Activated T-cell treated with anti-CD3 and anti-CD28 coated beads for 24 hours (primary cell): ENCODE results near the gene PDGFRB.

Source experiments
- DNase-seq: peaks from one replicate; pipeline ENCODE4 v3.0.0-alpha.2; 2020; ENCODE audit warnings: low read depth

Gene PDGFRB

DNA sequence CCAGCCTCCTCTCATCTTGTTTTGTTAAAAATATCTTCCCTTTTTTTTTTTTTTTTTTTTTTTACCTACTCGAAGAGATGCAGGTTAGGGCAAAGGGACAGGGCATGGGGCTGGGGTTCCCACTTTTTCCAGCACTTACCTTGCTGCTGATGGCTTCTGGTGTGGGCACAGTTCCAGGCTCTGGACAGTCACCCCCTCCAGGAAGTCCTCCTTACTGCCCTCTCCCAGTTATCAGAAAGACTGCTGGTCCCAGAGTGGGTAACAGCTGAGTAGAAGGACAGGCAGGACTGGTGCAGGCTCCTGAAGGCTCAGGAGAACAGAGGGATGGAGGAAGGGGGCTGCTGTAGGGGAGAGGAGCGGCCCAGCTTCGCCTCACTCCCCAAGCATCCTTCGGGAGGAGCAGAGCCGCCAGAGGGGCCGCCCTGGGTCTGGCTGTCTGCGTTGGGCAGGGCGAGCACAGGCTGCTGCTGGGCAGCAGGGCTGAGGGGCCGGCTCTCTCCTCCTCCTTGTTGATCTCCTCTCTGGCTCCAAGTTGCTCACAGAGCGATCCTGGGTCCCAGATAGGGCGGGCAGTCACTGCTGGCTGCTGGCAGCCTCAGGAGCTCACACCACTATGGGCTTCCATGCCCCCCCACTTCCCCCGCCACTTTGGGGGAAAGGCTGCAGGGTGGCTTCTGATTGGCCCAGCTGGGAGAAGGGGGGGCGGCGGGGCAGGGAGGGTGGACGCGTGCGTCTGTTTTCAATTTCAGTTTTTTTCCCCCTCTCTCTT, at the start of gene PDGFRB:
Gene PDGFRB (minus strand): TSS at position 588 of the 769 bp plus-strand sequence. CDS start 18,798 bp downstream, outside the sequence.
- DNase-seq, result peak; percentile 14

DNA sequence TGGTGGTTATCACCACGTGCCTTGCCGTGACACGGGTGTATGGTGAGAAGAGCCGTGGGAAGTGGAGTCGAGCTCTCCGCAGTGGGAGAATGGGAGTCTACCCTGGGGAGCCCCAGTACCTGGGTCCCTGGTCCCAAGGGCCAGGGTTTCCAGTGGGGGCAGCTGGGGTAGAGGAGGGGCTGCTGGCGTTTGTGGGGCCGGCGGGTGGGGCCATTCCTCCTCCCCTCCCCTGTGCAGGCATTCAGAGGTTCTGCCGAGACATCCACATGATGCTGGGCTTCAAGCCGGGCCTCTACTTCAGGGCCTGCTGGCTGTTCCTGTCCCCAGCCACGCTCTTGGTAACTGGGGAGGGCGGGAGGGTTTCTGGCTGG, 48.9 kb upstream of the PDGFRB start:
- DNase-seq, result no peak

DNA sequence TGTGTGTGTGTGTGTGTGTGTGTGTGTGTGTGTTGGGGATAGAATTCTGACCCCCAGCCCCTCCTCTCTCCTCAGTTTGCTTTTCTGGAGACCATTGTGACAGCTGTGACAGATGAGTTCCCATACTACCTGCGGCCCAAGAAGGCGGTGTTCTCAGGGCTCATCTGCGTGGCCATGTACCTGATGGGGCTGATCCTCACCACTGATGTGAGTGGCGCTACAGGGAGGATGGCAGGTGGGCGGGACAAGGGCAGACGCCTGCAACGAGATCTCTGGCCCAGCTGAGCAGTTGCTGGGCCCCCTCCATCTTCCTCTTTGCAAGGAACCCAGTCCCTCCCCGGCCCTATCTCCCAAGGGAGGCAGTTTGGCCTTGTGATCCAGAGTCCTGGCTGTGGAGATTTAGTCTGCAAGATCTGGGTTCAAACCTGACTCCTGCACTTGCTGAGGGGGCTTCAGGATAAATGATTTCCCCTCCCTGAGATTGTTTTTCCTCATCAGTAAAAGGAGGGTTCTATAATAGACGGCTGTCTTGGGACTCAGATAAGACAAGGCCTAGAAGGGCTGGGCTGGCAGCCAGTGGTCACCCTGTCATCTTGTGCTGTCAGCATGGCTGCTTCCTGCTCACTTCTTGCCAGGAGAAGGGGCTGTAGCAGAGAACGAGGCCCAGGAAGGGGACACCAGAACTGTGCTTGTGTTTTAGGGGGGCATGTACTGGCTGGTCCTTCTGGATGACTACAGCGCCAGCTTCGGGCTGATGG, 48.4 kb upstream of the PDGFRB start:
- DNase-seq, result no peak

DNA sequence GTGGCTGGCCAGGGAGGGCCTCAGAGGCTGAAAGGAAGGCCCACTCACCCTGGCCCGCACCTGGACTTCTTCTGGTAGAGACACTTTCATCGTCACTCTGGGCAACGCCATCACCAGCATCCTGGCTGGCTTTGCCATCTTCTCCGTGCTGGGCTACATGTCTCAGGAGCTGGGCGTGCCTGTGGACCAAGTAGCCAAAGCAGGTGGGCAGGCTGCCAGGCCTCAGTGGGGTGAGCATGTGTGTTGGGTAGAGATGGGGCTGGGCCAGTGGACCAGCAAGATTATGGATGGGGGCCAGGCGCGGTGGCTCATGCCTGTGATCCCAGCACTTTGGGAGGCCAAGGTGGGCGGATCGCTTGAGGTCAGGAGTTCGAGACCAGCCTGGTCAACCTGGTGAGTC, 46.9 kb upstream of the PDGFRB start:
- DNase-seq, result no peak

DNA sequence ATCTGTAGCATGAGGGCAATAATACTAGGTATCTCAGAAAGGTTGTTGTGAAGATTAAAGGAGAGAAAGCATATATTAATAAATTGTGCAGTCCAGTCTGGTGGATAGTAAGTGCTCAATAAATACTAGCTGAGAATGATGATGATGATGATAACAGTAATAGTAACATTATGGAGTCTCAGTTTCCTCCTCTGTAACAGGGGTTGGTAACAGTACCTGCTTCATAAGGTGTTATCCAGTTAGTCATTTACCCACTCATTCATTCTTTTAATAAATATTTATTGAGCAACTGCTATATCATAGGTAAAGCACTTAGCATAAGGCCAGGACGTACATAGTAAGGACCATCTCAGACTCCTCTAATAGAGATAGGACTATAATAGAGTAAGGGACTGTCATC, 41.8 kb upstream of the PDGFRB start:
- no peak for DNase-seq

DNA sequence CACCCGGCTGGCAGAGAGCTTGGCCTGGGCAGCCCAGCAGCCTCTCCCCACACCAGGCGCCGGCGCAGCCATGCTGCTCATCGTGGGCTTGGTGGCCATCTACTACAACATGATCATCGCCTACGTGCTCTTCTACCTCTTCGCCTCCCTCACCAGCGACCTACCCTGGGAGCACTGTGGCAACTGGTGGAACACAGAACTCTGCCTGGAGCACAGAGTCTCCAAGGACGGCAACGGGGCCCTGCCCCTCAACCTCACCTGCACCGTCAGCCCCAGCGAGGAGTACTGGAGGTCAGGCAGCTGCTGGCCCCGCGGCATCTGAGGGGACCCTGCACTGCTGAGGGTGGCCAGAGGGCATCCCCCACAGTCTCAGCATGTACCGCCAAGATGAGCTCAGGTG, 41.3 kb upstream of the PDGFRB start:
- DNase-seq, result no peak

DNA sequence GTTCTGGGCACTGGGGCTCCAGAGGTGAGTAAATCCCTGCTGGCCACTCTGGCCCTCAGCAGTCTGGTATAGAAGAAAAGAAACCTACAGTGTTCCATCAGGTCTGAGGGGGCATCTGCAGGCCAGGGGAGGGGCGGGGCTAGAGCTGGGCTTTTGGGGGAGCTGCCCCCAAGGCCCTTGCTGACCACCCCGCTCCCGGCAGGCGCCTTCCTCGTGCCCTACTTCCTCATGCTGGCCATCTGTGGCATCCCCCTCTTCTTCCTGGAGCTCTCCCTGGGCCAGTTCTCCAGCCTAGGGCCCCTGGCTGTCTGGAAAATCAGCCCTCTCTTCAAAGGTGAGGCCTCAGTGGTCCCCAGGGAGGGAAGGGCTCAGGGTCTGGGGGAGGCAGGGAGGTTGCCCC, 40.9 kb upstream of the PDGFRB start:
- DNase-seq, result no peak

DNA sequence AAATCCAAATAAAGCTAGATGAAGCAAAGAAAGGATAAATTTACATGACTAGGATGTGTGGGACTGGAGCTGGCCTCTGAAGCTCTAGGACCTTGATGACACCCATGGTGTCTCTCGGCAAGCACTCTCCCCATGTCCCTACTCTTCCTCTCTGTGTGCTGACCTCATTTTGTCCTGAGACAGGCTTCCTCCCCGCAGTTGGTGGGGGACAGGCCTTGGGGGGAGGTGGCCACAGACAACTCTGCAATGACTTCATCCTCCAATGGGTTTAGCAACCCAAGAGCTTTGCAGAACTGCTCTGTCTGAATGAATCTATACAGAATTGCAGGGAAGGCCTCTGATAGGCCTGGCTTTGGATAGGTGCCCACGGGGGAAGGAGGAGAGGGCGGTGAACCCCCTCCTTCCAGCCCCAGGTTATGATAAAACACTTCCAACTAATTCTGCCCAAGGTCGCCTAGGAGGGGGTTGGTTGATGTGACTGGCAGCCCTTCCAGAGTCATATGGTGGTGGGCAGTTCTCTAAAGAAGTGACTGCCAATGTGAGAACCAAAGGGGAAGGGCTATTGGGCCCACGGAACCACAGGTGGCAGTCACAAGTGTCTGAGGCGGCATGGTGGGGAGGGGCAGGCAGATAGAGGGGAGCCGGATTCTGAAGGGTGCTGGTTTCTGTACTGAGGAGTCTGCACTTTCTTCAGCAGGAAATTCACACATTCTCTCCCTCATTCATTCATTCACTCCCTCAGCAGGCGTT, 40.3 kb upstream of the PDGFRB start:
- DNase-seq, result no peak

DNA sequence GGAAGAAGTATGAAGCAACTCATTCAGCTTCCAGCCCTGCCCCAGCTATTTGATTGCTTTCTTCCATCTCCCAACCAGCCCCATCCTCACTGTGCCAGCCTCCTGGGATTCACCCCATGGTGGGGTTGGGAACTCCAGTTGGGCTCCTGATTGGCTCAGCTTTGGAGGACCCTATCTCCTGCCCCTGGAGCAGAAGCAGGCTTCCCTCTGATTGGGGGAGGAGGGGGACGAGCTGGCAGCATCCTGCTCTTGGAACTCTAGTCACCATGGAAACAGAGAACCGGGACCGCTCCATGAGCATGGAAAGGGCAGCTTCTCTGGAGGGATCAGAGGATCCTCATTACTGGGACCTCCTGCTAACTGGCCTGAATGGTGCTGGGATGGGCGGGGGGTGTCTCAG, 36.8 kb upstream of the PDGFRB start:
- no peak for DNase-seq

DNA sequence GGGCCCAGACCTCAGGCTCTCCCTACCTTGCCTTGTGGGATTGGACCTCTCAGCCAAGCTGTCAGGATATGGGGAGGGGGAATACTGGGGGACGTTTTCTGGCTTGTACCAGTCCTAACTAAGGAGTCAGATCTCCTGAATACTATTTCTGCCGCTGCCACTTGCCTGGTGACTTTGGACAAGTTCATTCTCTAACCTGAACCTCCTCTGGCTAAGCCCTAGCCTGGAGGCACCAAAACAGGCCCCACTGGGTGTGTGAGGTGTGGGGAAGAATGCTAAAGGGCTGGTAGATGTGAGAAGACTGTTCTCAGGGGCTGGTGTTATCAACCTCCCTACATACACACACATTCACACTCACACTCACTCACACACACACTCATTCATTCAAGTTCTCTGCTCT, 35.3 kb upstream of the PDGFRB start:
- DNase-seq, result no peak

DNA sequence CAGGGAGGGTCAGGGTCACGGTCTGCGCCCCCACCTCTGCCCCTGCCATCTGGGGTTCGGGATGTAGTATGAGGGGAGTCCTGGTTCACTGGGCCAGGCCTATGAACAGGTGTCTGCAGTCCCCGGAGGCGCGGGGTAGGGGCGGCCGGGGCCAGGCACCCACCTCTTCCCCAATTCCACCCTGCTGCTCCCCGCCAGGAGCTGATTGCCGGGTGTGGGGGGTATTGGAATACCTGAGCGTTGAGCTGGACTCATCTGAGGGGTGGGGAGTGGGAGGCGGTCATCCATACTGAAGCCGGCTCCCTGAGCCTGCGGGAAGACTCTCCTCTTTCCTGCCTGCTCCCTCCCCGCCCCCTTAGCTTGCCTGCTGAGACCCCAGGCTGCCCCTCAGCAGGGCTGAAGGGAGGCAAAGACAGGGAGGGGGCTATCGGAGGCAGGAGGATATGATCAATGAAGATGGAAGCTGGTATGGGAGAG, 34.9 kb upstream of the PDGFRB start:
- DNase-seq, result no peak

DNA sequence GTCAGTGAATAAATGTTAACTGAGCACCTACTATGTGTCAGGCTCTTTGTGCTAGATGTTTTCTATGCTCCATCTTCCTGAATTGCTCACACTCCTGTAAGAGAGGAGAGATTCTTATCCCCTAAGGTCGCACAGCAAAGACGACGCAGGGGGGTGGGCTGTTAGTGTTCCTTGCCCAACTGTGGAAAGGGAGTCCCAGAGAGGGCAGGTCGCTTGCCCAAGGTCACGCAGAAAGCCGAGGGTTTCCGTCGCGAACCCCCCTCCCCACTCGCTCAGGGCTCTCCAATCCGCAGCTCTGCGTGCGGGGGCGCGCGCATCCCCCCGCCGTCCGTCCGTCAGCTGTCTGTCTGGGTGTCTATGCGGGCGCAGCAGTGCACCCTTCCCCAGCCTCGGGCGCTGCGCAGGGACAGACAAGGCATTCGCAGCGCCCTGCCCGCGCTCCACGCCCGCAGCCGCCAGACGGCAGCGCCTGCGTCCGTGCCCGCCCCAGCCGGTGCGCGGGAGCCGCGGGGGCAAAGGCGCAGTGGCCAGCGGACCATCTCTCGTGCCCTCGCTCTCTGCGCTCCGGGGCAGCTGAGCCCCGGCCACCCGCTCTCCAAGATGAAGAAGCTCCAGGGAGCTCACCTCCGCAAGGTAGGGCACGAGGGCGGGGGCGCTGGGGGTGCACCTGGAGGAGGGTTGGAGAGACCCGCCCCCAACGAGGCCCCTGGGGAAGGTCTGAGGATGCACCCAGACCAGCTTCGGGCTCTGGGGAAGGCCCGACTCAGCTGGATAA, 34.3 kb upstream of the PDGFRB start, which contains the start of gene SLC6A7:
Gene SLC6A7 (plus strand): TSS at position 335 of the 775 bp plus-strand sequence. CDS start 266 bp downstream, at position 601.
- no peak for DNase-seq

DNA sequence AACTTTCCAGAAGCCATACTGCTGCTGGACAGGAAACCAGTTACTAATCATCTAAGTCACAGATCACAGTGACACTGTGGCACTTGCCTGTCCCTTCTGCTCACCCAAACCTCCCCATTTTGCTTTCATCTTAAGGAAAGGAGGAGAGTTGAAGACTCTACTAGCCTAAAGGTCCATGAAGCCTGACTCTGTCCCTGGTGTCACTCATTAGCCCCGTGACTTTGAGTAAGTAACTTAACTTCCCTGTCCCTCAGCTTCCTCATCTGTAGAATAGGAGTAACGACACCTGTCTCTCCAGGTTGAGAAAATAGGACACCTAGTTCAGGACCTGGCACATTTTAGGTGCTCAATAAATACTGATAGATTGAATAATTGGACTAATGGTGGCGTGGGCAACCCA, 33.7 kb upstream of the PDGFRB start:
- no peak for DNase-seq

DNA sequence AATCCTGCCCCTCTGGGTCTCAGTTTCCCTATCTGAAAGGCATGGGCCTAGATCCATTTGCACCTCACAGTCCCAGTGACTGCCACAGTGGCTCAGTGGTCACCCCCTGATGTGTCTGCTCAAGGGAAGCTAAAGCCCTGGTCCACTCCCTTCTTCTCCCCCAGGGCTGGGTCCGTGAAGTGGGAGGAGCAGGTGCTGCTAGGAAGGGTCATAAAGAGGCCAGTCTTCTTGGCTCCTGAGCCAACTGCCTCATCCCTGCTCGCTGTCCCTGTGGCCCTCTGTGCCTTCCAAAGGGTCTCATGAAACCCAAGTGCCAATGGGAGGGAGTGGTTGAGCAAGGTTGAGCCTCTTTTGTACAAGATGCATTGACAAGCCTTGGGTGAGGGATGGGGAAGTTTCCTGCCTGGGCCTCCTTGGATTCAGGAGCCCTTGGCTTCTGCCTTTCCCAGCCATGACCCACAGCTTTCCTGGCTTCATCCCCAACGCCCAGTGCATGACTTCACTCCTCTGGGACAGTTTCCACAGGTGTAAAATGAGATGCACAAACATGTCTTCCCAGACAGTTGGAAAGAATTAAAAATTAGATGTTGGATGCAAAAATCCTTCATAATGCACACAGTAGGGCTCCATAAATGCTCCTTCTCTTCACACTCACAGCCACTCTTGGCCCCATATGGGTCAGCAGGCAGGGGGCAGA, 32.6 kb upstream of the PDGFRB start:
- no peak for DNase-seq

DNA sequence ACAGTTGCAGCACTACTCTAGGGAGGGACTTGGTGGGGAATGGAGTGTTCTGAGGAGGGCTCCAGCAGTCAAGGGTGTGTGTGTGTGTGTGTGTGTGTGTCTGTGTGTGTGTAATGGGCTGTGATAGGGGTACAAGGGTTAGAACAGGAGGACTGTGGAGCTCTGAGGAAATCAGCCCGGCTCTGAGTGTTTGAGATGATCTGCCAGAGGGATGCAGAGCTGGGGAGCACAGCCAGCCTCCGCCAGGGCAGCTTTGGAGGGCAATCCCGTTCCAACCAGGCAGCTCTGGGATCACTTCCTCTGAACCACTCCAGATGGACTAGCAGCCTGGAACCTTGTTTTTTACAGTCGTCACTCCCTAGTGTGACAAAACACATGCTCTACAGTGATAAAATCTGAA, 31.3 kb upstream of the PDGFRB start:
- DNase-seq, result no peak

DNA sequence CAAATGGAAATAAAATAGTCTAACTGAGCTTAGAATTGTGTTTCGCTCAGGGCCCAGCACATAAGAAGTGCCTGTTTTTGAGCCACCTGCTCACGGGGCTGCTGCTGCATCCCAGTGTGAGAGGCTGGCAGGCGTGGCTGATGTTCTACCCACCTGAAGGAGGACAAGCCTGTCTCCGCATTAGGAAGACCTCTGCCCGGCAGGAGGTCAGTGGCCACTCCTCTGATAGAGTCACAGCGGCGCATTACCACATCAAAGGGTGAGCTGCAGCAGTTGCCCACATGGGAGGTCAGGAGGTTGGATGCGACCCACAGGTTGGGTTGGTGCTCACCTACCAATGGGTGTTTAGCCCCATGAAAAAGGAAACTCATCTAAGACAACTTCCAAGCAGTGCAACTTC, 30.5 kb upstream of the PDGFRB start:
- no peak for DNase-seq

DNA sequence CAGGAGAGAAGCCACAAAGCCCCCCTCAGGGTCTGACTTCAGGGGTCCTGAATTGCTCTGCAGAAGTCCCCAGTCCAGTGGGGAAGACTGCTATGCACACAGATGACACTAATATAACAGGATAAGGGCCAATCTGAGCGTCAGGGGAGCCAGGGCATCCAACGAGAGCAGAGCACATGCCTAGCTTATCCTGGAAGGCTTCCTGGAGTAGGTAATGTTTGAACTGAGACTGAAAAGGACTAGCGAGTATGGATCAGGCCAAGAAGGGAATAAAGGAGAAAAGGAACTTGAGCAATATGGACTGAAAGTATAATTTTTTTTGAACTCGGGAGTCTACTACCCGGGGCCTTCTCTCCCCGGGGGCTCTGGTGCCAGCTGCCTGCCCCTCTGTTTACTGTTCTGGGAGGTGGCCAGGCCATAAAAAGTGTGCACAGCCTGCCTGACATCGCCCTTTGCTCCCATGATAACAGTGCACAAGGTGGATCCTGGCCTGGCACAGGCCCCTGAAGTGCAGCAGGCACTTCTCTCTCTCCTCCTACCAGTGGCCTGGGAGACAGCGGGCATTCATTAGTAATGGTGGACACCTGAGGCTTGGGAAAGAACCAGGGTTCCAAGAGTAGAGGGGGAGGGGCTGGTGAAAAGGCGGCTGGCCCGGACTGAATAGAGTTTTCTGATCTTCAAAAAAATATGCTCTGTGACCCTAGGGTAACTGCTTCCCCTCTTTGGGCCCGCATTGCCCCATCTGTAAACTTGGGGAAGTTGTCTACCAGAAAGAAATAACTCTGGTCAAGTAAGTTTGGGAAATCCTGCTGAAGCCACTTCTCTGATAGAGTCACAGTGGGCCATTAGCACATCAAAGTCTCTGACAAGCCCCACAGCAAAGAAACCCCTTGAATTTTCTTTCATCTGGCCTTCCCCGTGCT, 29.6 kb upstream of the PDGFRB start:
- DNase-seq, result no peak

DNA sequence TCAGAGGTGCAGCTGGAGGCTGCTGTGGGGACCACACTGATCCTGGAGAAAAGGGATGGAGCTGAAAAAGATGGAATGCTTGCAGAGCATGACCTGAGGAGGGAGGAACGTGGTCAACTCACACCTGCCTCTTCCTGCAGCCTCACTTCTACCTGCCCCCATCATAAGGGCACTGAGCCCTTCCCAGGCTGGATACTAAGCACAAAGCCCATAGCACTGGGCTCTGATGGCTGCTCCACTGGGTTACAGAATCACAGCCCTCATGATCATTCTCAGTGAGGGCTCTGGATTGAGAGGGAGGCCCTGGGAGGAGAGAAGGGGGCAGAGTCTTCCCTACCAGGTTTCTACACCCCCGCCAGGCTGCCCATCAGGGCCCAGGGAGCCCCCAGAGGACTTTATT, 28.4 kb upstream of the PDGFRB start:
- DNase-seq, result no peak

DNA sequence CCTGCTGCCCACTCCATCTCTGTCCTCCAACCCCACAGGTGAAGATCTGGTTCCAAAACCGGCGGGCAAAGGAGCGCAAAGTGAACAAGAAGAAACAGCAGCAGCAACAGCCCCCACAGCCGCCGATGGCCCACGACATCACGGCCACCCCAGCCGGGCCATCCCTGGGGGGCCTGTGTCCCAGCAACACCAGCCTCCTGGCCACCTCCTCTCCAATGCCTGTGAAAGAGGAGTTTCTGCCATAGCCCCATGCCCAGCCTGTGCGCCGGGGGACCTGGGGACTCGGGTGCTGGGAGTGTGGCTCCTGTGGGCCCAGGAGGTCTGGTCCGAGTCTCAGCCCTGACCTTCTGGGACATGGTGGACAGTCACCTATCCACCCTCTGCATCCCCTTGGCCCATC, 27.8 kb upstream of the PDGFRB start:
- no peak for DNase-seq

DNA sequence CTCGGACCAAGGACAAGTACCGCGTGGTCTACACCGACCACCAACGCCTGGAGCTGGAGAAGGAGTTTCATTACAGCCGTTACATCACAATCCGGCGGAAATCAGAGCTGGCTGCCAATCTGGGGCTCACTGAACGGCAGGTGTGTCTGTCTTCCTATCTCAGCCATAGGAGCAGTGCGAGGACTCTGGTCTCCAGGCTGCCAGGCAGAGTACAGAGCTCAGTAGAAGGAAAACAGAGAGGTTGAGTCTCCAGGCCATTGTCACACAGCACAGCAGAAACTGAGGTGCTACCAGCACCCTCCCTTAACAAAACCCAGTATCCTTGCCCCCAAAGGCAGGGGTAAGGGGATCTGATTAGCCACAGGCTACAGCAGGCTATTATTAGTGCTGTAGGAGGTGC, 27.1 kb upstream of the PDGFRB start:
- DNase-seq, result no peak
